ENCODE data around the gene PAPSS2.
"Not testable (repeated sequence)": the region's sequence is repeated elsewhere in the genome, so short reads cannot be mapped to it uniquely, and the experiment has no call there.

Gene PAPSS2

DNA sequence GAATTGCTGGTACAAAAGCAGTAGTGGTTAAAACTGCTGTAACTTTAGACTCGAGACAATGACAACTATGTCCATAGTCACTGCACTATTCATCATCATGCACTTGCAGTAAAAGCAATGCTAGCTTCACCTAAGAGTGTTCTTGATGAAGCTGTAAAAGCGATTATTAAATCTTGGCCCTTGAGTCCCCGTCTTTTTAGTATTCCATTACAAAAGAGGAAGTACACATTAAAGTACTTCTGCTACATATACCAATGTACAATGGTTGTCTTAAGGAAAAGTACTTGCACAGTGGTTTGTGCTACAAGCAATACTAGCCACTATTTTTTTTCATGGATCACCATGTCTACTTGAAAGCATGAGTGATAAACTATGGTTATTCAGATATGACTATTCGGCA lies 80.0 kb downstream of the PAPSS2 start:
- DNase-seq (ENCODE audit: low read depth, low spot score) = no peak
- H3K27ac ChIP-seq = no peak overlapping the region

DNA sequence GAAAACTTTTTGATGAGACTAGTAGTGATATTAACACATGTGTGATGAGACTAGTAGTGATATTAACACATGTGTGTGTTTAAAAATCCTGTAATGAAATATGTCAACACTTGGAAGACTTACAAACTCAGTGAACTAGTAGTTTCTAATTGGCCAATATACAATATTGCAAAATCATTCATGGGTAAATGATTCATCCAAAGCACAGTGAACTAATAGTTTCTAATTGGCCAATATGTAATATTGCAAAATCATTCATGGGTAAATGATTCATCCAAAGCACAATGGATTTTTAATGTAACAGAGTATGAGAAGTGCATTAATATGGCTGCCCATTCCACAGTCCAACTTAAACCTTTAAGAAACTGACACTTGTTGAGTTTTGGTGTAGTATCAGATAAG lies 80.6 kb downstream of the PAPSS2 start:
- peak overlapping the region; percentile 40 for H3K27ac ChIP-seq

DNA sequence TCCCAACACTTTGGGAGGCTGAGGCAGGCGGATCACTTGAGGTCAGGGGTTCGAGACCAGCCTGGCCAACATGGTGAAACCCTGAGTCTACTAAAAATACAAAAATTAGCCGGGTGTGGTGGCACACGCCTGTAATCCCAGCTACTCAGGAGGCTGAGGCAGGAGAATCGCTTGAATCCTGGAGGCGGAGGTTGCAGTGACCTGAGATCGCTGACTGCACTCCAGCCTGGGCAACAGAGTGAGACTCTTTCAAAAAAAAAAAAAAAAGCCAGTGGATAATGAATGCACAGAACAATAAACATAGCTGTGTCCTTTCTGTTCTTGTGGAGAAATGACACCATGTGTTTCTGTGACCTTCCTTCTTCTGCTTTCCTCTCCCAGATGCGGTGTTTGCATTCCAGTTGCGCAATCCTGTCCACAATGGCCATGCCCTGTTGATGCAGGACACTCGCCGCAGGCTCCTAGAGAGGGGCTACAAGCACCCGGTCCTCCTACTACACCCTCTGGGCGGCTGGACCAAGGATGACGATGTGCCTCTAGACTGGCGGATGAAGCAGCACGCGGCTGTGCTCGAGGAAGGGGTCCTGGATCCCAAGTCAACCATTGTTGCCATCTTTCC lies 83.4 kb downstream of the PAPSS2 start:
- DNase-seq (ENCODE audit: low read depth, low spot score); H3K27ac ChIP-seq: not testable (repeated sequence)

More for the DNA sequence above, 80.6 kb downstream of the PAPSS2 start:
- peak; percentile 68 for DNase-seq (ENCODE audit: low read depth, low spot score)

DNA sequence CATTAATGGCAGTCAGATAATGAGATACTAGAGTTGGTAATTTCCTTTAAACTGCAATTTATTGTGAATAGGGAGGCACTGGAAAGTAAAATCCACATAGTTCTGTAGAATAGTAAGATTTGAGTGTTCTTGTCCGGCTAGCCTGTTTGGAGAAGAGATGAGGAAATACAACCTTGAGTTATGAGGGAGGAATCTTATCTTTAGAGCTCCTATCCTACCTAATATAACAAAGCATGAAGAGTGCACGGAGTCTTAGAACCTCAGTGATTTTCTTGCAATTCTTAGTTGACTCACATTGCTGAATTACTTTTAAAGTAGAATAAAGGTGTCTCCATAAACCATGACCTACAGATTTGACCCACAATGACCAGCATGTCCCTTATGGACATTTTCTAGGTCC lies 84.9 kb downstream of the PAPSS2 start:
- DNase-seq (ENCODE audit: low read depth, low spot score) = no peak
- H3K27ac ChIP-seq = no peak overlapping the region

DNA sequence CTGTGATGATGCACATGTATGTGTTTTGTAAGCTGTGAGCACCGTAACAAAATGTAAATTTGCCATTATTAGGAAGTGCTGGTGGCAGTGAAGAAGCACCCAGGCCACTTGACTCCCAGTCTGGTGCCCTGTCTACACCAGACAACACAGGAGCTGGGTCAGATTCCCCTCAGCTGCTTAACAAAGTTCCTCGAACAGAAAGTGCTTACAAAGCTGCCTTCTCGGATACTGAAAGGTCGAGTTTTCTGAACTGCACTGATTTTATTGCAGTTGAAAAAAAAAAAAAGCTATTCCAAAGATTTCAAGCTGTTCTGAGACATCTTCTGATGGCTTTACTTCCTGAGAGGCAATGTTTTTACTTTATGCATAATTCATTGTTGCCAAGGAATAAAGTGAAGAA lies 87.2 kb downstream of the PAPSS2 start:
- no peak overlapping the region for H3K27ac ChIP-seq
- no peak for DNase-seq (ENCODE audit: low read depth, low spot score)

DNA sequence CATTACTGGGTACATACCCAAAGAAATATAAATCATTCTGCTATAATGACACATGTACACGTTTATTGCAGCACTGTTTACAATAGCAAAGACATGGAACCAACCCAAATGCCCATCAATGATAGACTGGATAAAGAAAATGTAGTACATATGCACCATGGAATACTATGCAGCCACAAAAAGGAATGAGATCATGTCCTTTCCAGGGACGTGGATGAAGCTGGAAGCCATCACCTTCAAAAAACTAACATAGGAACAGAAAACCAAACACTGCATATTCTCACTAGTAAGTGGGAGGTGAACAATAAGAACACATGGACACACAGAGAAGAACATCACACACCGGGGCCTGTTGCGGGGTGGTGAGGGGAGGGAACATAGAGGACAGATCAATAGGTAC lies 88.6 kb downstream of the PAPSS2 start:
- DNase-seq (ENCODE audit: low read depth, low spot score); H3K27ac ChIP-seq: not testable (repeated sequence)

DNA sequence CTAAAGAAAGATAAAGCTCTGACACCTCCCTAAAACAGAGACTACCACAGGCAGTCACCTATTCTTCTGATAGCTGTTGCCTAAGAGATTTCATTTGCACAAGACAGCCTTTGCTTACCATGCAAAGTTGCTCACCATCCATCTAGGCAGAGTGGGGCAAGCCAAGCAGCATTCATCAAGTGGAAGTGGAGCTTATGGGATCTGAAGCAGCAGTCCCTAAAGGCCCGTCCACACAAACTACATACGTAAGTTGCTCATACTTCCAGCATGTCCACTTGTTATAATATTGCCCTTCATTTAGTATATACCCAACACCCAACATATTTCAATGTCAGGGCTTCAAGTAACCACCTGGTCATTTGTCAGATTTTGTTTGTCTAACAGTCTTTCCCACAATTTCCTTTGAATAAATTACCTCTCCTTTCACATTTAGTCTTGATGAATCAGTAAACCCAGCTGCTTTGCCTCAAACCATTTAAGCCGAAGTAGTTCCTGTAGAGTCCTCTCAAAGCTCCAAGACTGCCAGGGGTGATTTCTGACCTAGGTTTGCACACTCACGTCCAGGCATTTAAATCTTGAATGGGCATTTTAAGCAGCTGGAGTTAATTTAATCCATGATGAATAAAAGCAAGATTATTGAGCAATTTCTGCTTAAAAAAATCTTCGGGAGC lies 90.5 kb downstream of the PAPSS2 start:
- no peak overlapping the region for H3K27ac ChIP-seq
- no peak for DNase-seq (ENCODE audit: low read depth, low spot score)

DNA sequence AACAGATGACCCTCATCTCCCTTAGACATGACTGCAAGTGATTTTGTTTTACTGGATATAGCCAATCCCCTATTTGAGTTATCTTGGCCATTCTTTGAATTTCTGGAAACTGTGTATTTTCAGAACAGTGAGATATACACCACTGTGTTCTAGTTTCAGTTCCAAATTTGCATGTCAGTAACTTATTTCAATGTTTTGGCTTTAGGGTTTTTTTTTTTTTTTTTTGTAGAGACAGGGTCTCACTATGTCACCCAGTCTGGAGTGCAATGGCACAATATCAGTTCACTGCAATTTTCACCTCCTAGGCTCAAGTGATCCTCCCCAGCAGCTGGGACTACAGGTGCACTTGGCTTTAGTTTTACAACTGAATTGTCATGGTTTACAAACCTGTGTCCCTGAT lies 91.1 kb downstream of the PAPSS2 start:
- H3K27ac ChIP-seq = no peak overlapping the region
- no peak for DNase-seq (ENCODE audit: low read depth, low spot score)

DNA sequence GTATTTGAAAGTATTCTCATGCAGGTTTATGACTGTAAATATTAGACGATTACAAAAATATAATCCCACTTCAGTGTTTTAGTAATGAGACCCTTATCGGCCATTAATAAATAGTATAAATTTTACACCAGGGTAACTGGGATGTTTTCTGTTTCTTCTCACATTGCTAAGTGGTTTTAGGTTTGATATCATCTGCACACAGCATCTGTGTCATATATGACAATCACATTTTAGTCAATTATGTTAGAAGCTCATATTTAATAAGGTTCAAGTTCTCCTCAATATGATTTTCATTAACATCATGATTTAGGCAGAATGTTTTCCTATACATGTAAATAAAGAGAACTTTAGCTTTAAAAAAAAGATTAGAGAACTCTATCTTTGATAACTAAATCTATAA lies 91.6 kb downstream of the PAPSS2 start:
- no peak overlapping the region for H3K27ac ChIP-seq
- no peak for DNase-seq (ENCODE audit: low read depth, low spot score)

DNA sequence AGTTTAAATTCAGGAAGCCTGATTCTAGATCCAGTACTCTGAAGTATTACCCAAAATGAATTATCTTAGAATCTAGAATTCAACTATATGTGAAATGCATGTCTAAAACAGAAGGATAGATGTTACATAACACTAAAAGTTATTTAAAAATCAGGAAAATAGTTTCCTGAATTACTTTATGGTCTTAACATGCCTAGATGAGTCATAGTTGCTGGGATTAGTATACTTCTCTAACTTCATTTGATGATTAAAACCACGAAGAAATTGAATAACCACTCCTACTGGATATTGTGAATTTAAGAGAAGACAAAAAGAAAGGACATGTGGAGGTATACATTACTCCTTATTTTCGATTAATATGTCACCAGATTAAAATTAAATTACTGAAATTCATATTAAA lies 92.9 kb downstream of the PAPSS2 start:
- no peak for DNase-seq (ENCODE audit: low read depth, low spot score)
- peak overlapping the region; percentile 19 for H3K27ac ChIP-seq

DNA sequence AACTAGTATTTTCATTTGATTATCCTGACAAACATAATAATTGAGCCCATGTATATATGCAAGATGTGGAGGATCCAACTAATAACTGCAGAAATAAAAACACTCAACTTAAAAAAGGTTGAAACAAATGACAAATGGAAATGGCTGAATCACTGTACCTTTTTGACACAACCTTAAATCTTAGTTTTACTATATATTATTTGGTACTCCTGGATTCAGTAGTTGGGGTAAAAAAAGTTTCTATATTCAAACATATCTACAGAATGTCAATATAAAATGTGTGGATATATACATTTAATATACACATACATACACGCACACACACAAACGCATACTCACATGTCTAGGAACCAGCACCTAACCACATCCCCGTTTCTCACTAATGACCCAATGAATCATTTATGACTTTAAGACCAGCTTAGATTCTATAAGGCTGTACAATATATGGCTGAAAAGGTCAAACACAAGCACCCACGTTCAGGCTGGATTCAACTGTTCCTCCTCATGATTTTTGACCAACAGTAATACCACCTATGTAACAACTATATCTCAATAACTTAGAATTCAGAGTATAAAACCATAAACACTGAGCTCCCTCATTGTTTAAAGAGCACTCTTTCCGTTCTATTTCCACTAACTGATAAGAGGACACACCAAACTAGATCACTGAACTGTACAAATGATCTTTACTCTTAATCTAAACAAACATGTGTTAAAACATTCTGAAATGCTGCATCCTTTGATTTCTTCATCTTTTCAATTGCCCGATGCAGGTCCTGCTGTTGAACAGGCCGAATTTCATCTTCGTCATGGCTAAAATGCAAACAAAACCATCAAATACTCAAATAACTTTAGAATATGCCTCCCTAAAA lies 94.6 kb downstream of the PAPSS2 start:
- DNase-seq (ENCODE audit: low read depth, low spot score) = no peak
- H3K27ac ChIP-seq = no peak overlapping the region

DNA sequence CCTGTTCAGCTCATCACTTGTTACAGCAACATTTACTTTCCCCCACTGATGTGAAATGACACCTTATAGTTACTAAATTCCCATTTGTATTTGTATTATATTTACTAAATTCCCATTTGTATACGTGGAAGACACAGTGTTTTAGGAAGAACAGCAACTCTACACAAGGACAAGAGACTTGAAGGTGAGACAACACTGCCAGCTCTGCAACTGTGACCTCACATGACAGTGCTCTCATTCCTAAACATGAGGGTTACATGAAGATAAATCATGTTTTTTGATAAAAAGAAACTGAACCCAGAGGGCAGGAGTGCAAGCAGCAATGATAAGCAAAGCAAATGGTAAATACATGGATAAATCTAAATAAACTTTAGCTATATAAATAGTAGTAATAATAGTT lies 98.0 kb downstream of the PAPSS2 start:
- no peak for DNase-seq (ENCODE audit: low read depth, low spot score)

DNA sequence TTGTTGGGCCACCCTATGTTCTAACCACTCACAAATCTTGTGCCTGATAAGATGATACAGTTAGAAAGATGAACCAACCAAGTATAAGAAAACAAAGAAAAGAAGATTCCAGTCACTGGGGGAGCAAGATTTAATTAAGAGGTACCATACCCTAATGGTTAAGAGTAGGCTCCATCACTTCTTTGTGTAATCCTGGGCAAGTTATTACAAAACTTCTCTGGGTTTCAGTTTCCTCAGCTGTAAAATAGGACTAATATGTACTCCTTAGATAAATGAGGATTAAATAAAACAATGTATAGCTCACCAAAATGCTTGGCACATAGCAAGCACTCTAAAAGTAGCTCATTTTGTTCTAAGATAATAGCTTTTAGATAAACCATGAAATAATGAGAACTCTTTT lies 99.9 kb downstream of the PAPSS2 start:
- DNase-seq (ENCODE audit: low read depth, low spot score) = no peak
- no peak overlapping the region for H3K27ac ChIP-seq

More for the DNA sequence above, 98.0 kb downstream of the PAPSS2 start:
- H3K27ac ChIP-seq = no peak overlapping the region

DNA sequence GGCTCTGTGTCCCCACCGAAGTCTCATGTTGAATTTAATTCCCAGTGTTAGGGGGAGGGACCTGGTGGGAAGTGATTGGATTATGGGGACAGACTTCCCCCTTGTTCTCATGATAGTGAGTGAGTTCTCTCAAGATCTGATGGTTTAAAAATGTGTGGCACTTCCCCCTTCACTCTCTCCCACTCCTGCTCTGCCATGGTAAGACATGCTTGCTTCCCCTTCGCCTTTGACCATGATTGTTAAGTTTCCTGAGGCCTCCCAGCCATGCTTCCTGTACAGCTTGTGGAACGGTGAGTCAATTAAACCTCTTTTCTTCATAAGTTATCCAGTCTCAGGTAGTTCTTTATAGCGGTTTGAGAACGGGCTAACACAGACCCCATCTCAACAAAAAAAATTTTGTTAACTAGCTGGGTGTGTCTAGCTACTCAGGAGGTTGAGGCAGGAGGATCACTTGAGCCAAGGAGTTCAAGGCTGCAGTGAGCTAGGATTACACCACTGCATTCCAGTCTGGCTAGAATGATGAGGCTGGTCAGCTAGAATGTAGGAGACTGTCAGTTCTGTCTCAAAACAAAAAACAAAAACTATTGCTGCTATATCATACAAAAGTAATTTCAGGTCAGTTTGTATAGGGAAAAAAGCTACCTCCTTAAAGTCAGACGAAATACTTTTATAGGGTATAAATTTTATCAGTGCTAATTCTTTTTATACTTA lies 100.7 kb downstream of the PAPSS2 start:
- DNase-seq (ENCODE audit: low read depth, low spot score) = no peak
- no peak overlapping the region for H3K27ac ChIP-seq

DNA sequence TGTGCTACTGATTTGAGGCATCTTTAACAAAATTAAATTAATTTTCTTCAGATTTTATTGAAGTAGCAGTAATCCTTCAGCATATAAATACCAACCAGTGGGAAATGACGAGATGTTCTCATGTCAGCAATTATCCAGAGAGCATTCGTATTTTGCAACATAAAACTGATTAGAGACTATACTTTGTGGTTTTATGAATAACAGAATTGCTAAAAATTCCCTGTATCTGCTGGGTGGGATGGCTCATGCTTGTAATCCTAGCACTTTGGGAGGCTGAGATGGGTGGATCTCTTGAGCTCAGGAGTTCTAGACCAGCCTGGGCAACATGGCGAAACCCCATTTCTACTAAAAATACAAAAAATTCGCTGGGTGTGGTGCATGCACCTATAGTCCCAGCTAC lies 101.5 kb downstream of the PAPSS2 start:
- no peak overlapping the region for H3K27ac ChIP-seq
- DNase-seq (ENCODE audit: low read depth, low spot score) = no peak

DNA sequence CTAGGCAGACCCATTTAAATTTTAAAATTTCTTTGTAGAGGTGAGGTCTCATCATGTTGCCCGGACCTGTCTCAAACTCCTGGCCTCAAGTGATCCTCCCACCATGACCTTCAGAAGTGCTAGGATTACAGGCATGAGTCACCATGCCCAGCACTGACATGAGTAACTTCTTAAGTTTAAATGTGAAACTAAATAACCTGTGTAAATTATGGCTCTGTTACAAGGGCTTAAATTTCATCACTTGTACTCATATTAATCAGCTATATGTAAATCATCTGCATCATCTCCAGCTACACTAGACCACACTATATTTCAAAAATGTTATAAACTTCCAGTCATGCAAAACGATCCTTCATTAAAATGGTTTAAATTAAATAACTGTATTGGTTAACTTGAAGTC lies 102.2 kb downstream of the PAPSS2 start:
- peak overlapping the region; percentile 27 for H3K27ac ChIP-seq

DNA sequence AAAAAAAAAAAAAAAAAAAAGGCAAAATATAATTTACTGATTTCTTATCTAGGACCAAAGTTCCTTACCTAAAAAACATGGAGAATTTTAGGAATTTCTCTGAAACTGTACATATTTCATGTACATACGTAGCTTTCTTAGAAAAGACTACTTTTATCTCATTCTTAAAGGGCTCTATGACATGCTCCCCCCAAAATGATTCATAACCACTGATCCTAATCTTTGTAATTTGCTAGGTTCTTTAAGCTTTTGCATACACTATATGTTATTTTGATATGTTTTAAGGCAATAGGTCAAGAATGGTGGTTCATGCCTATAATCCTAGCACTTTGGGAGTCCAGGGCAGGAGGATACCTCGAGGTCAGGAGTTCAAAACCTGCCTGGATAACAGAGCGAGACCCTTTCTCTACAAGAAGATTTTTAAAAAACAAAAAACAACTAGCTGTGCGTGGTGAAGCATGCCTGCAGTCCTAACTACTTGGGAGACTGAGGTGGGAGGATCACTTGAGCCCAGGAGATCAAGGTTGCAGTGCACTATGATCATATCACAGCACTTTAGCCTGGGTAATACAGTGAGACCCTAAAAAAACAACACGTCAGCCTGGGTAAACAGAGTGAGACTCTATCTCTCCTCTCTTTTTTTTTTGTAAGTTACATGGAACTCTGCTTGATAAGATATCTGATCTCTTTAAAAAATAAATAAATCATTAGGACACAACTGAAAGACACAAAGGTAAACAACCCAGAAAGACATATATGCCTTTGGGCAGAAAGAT lies 103.6 kb downstream of the PAPSS2 start:
- H3K27ac ChIP-seq = no peak overlapping the region
- no peak for DNase-seq (ENCODE audit: low read depth, low spot score)

More for the DNA sequence above, 102.2 kb downstream of the PAPSS2 start:
- peak; percentile 46 for DNase-seq (ENCODE audit: low read depth, low spot score)

DNA sequence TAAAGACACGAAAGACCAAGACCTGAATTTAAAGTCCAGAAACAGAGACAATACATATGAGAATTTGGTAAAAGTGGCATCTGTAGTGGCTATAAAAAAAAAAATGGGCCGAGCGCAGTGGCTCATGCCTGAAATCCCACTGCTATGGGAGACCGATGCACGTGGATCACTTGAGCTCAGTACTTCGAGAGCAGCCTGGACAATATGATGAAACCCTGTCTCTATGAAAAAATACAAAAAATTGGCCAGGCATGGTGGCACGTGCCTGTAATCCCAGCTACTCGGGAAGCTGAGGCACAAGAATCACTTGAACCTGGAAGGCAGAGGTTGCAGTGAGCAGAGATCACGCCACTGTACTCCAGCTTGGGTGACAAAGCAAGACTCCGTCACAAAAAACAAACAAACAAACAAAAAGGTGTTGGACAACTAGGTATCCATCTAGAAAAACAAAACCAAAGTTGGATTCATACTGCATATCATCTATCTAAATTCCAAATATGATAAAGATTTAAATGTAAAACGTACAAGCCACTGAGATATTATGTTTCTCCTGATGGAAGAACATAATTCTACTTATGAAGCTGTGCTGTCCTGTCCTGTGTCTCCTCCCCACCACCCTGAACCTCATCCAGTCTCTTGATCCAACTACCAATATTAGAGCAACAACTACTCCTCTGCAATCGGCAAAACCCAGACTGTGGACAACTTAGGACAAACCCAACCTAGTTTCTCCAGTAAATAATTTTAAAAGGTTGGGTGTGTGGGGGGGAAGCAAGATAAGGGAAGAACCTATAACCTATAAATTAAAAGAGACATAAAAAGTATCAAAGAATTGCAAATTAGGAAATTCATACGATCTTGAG lies 104.6 kb downstream of the PAPSS2 start:
- no peak overlapping the region for H3K27ac ChIP-seq
- no peak for DNase-seq (ENCODE audit: low read depth, low spot score)
